Ishikawa (cell line): Measurements from ENCODE around the gene ANO6.
A peak's percentile ranks its signal among the peaks of the same experiment; 100 is the strongest.

Source experiments
- CEBPB ChIP-seq: IDR thresholded peaks from 2 replicates; pipeline ENCODE4 v1.6.1; 2012
- CREB1 ChIP-seq: IDR thresholded peaks from 2 replicates; pipeline ENCODE4 v1.6.1; 2012; ENCODE audit warnings: low read depth
- EGR1 ChIP-seq: IDR thresholded peaks from 2 replicates; pipeline ENCODE4 v1.6.1; 2012
- EP300 ChIP-seq: IDR thresholded peaks from 2 replicates; pipeline ENCODE4 v1.6.1; 2012; ENCODE audit warnings: borderline replicate concordance
- FOXM1 ChIP-seq: IDR thresholded peaks from 2 replicates; pipeline ENCODE4 v1.6.1; 2012; ENCODE audit warnings: low read depth, borderline replicate concordance
- NFIC ChIP-seq: IDR thresholded peaks from 2 replicates; pipeline ENCODE4 v1.6.1; 2012
- RAD21 ChIP-seq: IDR thresholded peaks from 2 replicates; pipeline ENCODE4 v1.6.1; 2012; ENCODE audit warnings: low read depth
- TAF1 ChIP-seq: IDR thresholded peaks from 2 replicates; pipeline ENCODE4 v1.6.1; 2012; ENCODE audit warnings: low read depth, mild to moderate bottlenecking
- TCF12 ChIP-seq: IDR thresholded peaks from 2 replicates; pipeline ENCODE4 v1.6.1; 2012; ENCODE audit warnings: low read depth
- TEAD4 ChIP-seq: IDR thresholded peaks from 2 replicates; pipeline ENCODE4 v1.6.1; 2012
- YY1 ChIP-seq: IDR thresholded peaks from 2 replicates; pipeline ENCODE4 v1.6.1; 2012; ENCODE audit warnings: low read depth
- ZBTB7A ChIP-seq: IDR thresholded peaks from 2 replicates; pipeline ENCODE4 v1.6.1; 2012; ENCODE audit warnings: low read depth
- TF ChIP-seq, protein P1 (sequence below): IDR thresholded peaks from 2 replicates; pipeline ENCODE4 v1.6.1; 2012
- TF ChIP-seq, protein P2 (sequence below): IDR thresholded peaks from 2 replicates; pipeline ENCODE4 v1.6.1; 2012
- TF ChIP-seq, protein P3 (sequence below): IDR thresholded peaks from 2 replicates; pipeline ENCODE4 v1.6.1; 2012; ENCODE audit warnings: low read depth, mild to moderate bottlenecking

ANO6 gene

DNA sequence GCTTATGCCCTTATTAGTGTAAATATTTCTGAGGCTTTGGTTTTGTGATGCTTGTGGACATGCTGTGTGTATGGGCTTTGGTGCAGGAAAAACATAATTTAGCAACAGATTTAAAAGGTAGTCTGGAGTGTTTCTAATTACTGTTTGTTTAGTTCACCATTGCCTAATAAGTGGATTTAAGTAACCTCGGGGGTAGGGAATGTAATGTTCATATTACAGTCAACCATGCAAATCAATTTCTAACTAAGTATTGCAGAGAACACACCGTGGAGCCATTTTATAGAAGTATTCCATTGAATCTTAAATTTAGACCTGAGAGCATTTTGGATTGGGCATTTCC lies 53.5 kb downstream of the ANO6 start:
- no peak for TF ChIP-seq NFIC
- TF ChIP-seq CEBPB, result no peak
- TF ChIP-seq ZBTB7A, result no peak

DNA sequence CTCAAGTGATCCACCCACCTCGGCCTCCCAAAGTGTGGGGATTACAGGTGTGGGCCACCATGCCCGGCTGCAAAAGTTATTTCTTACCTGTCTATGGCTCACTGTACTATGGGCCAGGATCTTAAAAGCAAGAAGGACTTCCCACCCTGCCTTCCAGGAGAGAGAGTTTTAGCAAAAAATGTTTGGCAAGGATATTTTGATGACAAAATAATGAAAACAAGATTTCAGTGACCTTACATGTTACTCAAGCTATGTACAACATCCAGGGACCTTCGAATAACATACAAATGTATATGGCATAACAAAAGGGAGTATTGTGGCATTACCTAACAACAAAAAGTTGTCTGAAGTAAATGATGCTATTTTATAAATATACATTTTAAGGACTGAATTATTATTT lies 55.1 kb downstream of the ANO6 start:
- TF ChIP-seq, protein P1, sequence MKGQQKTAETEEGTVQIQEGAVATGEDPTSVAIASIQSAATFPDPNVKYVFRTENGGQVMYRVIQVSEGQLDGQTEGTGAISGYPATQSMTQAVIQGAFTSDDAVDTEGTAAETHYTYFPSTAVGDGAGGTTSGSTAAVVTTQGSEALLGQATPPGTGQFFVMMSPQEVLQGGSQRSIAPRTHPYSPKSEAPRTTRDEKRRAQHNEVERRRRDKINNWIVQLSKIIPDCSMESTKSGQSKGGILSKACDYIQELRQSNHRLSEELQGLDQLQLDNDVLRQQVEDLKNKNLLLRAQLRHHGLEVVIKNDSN, result no peak
- TF ChIP-seq EGR1, result no peak
- TF ChIP-seq CEBPB, result no peak
- TF ChIP-seq RAD21, result no peak
- no peak for TF ChIP-seq FOXM1
- TF ChIP-seq TEAD4, result no peak
- TF ChIP-seq, protein P2, sequence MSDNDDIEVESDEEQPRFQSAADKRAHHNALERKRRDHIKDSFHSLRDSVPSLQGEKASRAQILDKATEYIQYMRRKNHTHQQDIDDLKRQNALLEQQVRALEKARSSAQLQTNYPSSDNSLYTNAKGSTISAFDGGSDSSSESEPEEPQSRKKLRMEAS, result no peak
- TF ChIP-seq TCF12, result no peak
- no peak for TF ChIP-seq EP300
- TF ChIP-seq NFIC, result no peak
- TF ChIP-seq, protein P3, sequence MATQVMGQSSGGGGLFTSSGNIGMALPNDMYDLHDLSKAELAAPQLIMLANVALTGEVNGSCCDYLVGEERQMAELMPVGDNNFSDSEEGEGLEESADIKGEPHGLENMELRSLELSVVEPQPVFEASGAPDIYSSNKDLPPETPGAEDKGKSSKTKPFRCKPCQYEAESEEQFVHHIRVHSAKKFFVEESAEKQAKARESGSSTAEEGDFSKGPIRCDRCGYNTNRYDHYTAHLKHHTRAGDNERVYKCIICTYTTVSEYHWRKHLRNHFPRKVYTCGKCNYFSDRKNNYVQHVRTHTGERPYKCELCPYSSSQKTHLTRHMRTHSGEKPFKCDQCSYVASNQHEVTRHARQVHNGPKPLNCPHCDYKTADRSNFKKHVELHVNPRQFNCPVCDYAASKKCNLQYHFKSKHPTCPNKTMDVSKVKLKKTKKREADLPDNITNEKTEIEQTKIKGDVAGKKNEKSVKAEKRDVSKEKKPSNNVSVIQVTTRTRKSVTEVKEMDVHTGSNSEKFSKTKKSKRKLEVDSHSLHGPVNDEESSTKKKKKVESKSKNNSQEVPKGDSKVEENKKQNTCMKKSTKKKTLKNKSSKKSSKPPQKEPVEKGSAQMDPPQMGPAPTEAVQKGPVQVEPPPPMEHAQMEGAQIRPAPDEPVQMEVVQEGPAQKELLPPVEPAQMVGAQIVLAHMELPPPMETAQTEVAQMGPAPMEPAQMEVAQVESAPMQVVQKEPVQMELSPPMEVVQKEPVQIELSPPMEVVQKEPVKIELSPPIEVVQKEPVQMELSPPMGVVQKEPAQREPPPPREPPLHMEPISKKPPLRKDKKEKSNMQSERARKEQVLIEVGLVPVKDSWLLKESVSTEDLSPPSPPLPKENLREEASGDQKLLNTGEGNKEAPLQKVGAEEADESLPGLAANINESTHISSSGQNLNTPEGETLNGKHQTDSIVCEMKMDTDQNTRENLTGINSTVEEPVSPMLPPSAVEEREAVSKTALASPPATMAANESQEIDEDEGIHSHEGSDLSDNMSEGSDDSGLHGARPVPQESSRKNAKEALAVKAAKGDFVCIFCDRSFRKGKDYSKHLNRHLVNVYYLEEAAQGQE, result no peak
- no peak for TF ChIP-seq ZBTB7A
- TF ChIP-seq YY1, result no peak
- TF ChIP-seq CREB1, result no peak
- no peak for TF ChIP-seq TAF1

DNA sequence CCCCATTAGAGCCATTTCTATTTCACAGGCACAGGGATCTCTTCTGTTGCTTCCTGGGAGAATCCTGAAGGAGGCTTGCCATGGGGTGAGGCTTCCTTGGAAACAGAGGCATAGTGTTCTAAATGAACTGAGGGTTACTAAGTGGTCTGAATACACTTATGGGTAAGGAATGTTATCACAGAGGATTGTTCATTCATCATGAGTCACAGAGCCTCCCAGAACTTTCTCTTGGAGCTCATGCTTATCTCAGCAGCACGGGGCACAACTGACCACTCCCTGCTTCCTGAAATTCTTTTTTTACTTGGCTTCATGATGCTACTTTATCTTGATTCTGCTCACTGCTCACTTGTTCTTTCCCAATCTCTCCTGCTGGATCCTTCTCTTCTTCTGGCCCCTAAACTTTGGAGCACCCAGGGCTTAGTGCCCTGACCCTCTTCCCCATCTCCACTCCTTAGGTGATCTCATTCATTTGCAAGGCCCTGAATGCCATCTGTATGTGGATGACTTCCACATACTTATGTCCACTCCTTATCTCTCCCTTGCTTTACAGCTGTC lies 57.9 kb downstream of the ANO6 start:
- TF ChIP-seq, protein P2, result no peak
- TF ChIP-seq EP300, result 0 out of 2 replicates have a peak, but pooled peaks have one; percentile 18
- no peak for TF ChIP-seq CEBPB

DNA sequence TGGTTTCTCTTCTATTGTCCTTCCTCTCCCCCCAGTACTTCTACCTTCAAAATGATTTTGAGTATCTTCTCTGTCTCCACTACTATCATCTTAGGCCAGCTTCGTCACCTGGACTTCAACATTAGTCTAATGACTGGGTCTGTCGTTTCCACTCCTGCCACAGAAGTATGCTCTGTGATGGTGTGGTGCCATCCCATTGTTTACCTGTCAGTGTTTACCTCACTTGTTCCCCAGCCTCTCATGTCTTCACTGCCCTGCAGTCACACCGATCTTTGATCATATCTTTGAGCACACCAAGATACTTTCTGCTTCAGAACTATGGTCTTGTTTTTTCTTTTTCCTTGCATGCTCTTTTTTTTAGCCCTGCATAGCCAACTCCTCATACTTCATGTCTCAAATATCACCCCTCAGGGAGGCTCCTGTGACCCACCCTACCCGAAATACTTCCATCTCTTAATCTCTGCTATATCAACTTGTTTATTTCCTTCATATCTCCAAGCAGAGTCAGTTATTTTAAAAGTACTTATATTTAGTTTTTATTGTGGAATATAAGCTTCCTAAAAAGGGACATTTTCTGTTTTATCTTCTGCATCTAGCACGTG lies 60.4 kb downstream of the ANO6 start:
- TF ChIP-seq TEAD4, result no peak
- no peak for TF ChIP-seq CEBPB

DNA sequence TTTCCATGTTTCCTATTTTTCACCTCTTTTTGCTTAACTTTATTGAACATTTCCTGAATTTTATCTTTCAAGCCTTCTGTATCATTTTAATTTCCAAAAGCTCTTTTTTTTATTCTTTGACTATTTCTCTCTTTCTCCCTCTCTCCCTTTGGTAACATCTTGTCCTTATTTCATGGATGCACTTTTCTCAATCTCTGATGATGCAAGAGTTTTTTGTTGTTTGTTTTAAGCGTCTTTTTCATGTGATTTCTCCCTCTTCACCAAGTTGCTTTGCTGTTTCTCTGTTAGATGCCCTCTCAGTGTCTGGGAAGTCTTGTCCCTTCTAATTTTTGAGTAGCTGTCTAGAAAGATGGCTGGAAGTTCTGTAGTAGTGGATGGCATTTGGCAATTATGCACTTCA lies 62.6 kb downstream of the ANO6 start:
- no peak for TF ChIP-seq TAF1
- TF ChIP-seq CREB1, result no peak
- no peak for TF ChIP-seq FOXM1
- TF ChIP-seq, protein P3, result no peak
- no peak for TF ChIP-seq TEAD4

DNA sequence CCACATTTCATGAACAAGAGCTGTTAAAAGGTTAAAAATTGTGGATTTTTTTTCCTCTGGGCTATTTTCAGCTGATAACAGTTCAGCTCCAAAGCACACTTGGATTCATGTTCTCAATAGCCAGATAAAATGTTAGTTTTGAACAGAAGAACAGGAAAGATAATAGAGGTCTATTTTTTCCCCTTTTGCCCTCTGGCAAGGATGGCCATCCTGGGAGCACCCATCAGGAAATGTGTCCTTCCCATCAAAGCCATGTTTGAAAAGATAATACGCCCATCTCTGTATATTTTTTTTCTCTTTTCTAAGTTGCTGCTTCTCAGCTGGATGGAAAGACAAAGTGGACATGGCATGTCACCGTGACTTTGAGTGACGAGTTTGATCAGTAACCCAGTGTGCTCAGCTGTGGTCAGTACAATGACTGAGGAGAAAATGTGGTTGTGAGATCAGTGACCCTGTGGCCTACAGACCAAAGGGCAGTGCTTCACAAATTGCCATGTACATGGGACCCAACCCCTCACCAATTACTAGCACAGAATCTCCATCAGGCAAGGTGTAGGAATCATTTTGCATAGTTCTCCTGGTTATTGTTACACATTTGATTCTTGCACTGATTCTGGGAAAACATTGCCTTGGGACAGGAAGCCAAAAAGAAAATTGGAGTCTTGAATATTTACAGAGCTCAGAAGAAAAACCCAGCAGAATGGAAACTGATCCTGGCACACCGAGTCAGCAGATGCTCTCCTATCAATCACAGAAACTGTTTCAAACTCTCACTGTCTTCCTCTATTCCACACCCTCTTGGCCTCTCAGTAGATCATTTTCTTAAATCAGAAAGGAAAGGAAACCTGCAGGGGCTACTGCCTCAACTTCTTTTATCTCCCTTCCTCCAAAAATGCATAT lies 64.3 kb downstream of the ANO6 start:
- TF ChIP-seq CREB1 (no peak), RAD21 (no peak), YY1 (no peak), TCF12 (no peak), EGR1 (no peak), ZBTB7A (no peak), FOXM1 (no peak), TAF1 (no peak), CEBPB (no peak), TEAD4 (no peak)
- TF ChIP-seq, protein P2, result no peak
- TF ChIP-seq, protein P1, result no peak
- TF ChIP-seq, protein P3, result no peak
